CD4-positive, alpha-beta T cell treated with Interferon gamma for 1 hour (primary cell): ENCODE data around the gene TRAPPC4.
"Not testable (repeated sequence)": the region's sequence is repeated elsewhere in the genome, so short reads cannot be mapped to it uniquely, and the experiment has no call there.

Experiments
- DNase-seq: peaks from one replicate; pipeline ENCODE4 v3.0.0-alpha.2; 2020

Gene TRAPPC4

GRCh38 chr11:119015054-119015611, 3.4 kb upstream of the TRAPPC4 start:
- DNase-seq, result no peak

- DNase-seq, result no peak
These were observed 2.2 kb upstream of the TRAPPC4 start for GRCh38 chr11:119016216-119017009.

GRCh38 chr11:119017377-119017776, 1.2 kb upstream of the TRAPPC4 start:
- DNase-seq, result not testable (repeated sequence)

GRCh38 chr11:119019996-119020395, 1.4 kb downstream of the TRAPPC4 start:
- no peak for DNase-seq

GRCh38 chr11:119021631-119022030, 3.1 kb downstream of the TRAPPC4 start:
- DNase-seq, result no peak

- no peak for DNase-seq
These were observed 5.2 kb downstream of the TRAPPC4 start for GRCh38 chr11:119023741-119024140.

GRCh38 chr11:119024430-119025098, 6.0 kb downstream of the TRAPPC4 start:
- no peak for DNase-seq

- DNase-seq, result no peak
These were observed 6.5 kb downstream of the TRAPPC4 start for GRCh38 chr11:119025099-119025473.

GRCh38 chr11:119025541-119025940, 7.0 kb downstream of the TRAPPC4 start:
- no peak for DNase-seq

GRCh38 chr11:119025978-119026766, 7.6 kb downstream of the TRAPPC4 start:
- DNase-seq, result no peak

- DNase-seq, result no peak
These were observed 8.4 kb downstream of the TRAPPC4 start for GRCh38 chr11:119026970-119027369.

- no peak for DNase-seq
These were observed 9.2 kb downstream of the TRAPPC4 start for GRCh38 chr11:119027561-119028345.

GRCh38 chr11:119028346-119029068, 9.9 kb downstream of the TRAPPC4 start:
- no peak for DNase-seq

- DNase-seq, result no peak
These were observed 10.4 kb downstream of the TRAPPC4 start for GRCh38 chr11:119029069-119029339.

- DNase-seq, result no peak
These were observed 10.9 kb downstream of the TRAPPC4 start for GRCh38 chr11:119029340-119030028.

GRCh38 chr11:119030029-119030328, 11.4 kb downstream of the TRAPPC4 start:
- no peak for DNase-seq

- peak; percentile 99 for DNase-seq
These were observed 11.9 kb downstream of the TRAPPC4 start, which contains the start of gene SLC37A4 for GRCh38 chr11:119030329-119031047. SLC37A4 (minus strand) TSS chr11:119030877.

- DNase-seq, result no peak
These were observed 13.3 kb downstream of the TRAPPC4 start for GRCh38 chr11:119031912-119032280.

GRCh38 chr11:119033421-119033820, 14.9 kb downstream of the TRAPPC4 start:
- not testable (repeated sequence) for DNase-seq

GRCh38 chr11:119034813-119035212, 16.2 kb downstream of the TRAPPC4 start:
- no peak for DNase-seq

- no peak for DNase-seq
These were observed 20.3 kb downstream of the TRAPPC4 start for GRCh38 chr11:119038884-119039283.
